Measurements from ENCODE around the gene VIT. TPM values are rescaled to one million over a fixed set of nuclear protein-coding genes. Genes with fewer than 3 reads are reported as not detected.

The VIT gene
- total RNA-seq, 1 experiment from 2014 or later = not detected

- TF ChIP-seq CTCF (conservative IDR thresholded peaks at IDR 0.05) = no peak
- no peak for TF ChIP-seq EZH2 (IDR thresholded peaks at IDR 0.05; ENCODE audit: low read depth)
- no peaks in the 10 kb centered on the region for H3K9me3 ChIP-seq (ENCODE audit: insufficient read depth, low read depth)
- H4K20me1 ChIP-seq (ENCODE audit: insufficient read depth) = no peaks in the 10 kb centered on the region
- H3K27me3 ChIP-seq (ENCODE audit: insufficient read depth, low read depth) = no peaks in the 10 kb centered on the region
- H2AFZ ChIP-seq = no peak overlapping the region
- H3K79me2 ChIP-seq (ENCODE audit: low read depth) = no peaks in the 10 kb centered on the region
- intact Hi-C loops (cut with micrococcal nuclease; ENCODE audit: unreplicated experiment) = no loop called here
- ChIA-PET POLR2A (ENCODE audit: unreplicated experiment) (no interaction called here), CTCF (no interaction called here)
- BruUV-seq (replicated peaks) = no TSS peak
- no peaks in the 10 kb centered on the region for H3F3A ChIP-seq (ENCODE audit: insufficient read depth, low read depth)
- H3K9me2 ChIP-seq (ENCODE audit: insufficient read depth) = no peaks in the 10 kb centered on the region
- no peak overlapping the region for H3K4me3 ChIP-seq
- no peak for DNase-seq
- H3K4me1 ChIP-seq (replicated peaks; ENCODE audit: insufficient read depth) = 0 out of 2 replicates have a peak, but pooled peaks cover 7% of the 10 kb centered on the region
- no peak overlapping the region for H3K4me2 ChIP-seq
- no peak overlapping the region for H3K27ac ChIP-seq
- H3K36me3 ChIP-seq (ENCODE audit: low read depth) = no peaks in the 10 kb centered on the region
Observed at GRCh38 chr2:36805635-36806224, 109.2 kb downstream of the VIT start.

- ChIA-PET CTCF (interaction anchor here (0.7 kb wide), 1 partner anchor 14 kb away, joined by 3 read pairs; no protein-coding TSS in a partner anchor), POLR2A (ENCODE audit: unreplicated experiment) (no interaction called here)
- H3K4me2 ChIP-seq = no peak overlapping the region
- H3K9me2 ChIP-seq (ENCODE audit: insufficient read depth) = no peaks in the 10 kb centered on the region
- no peaks in the 10 kb centered on the region for H3K79me2 ChIP-seq (ENCODE audit: low read depth)
- intact Hi-C loops (cut with micrococcal nuclease; ENCODE audit: unreplicated experiment) = no loop called here
- no peaks in the 10 kb centered on the region for H3K36me3 ChIP-seq (ENCODE audit: low read depth)
- H3K27me3 ChIP-seq (ENCODE audit: insufficient read depth, low read depth) = no peaks in the 10 kb centered on the region
- H3K4me3 ChIP-seq = no peak overlapping the region
- H4K20me1 ChIP-seq (ENCODE audit: insufficient read depth) = no peaks in the 10 kb centered on the region
- DNase-seq = no peak
- no peaks in the 10 kb centered on the region for H3K9me3 ChIP-seq (ENCODE audit: insufficient read depth, low read depth)
- H3K4me1 ChIP-seq (replicated peaks; ENCODE audit: insufficient read depth) = 0 out of 2 replicates have a peak, but pooled peaks cover 7% of the 10 kb centered on the region
- H3F3A ChIP-seq (ENCODE audit: insufficient read depth, low read depth) = no peaks in the 10 kb centered on the region
- TF ChIP-seq EZH2 (IDR thresholded peaks at IDR 0.05; ENCODE audit: low read depth) = no peak
- no peak for TF ChIP-seq CTCF (conservative IDR thresholded peaks at IDR 0.05)
- no peak overlapping the region for H2AFZ ChIP-seq
- no TSS peak for BruUV-seq (replicated peaks)
- no peak overlapping the region for H3K27ac ChIP-seq
Observed at GRCh38 chr2:36807223-36807886, 110.8 kb downstream of the VIT start.

- TF ChIP-seq EZH2 (IDR thresholded peaks at IDR 0.05; ENCODE audit: low read depth) = no peak
- no peak for TF ChIP-seq CTCF (conservative IDR thresholded peaks at IDR 0.05)
- H2AFZ ChIP-seq = no peak overlapping the region
- intact Hi-C loops (cut with micrococcal nuclease; ENCODE audit: unreplicated experiment) = no loop called here
- H3K36me3 ChIP-seq (ENCODE audit: low read depth) = no peaks in the 10 kb centered on the region
- no peaks in the 10 kb centered on the region for H3K27me3 ChIP-seq (ENCODE audit: insufficient read depth, low read depth)
- H3K9me2 ChIP-seq (ENCODE audit: insufficient read depth) = no peaks in the 10 kb centered on the region
- H3K4me2 ChIP-seq = no peak overlapping the region
- H3K4me1 ChIP-seq (replicated peaks; ENCODE audit: insufficient read depth) = 0 out of 2 replicates have a peak, but pooled peaks cover 7% of the 10 kb centered on the region
- H3K4me3 ChIP-seq = no peak overlapping the region
- ChIA-PET CTCF (no interaction called here), POLR2A (ENCODE audit: unreplicated experiment) (no interaction called here)
- no peak for DNase-seq
- no peaks in the 10 kb centered on the region for H3K79me2 ChIP-seq (ENCODE audit: low read depth)
- H3F3A ChIP-seq (ENCODE audit: insufficient read depth, low read depth) = no peaks in the 10 kb centered on the region
- BruUV-seq (replicated peaks) = no TSS peak
- H3K27ac ChIP-seq = no peak overlapping the region
- no peaks in the 10 kb centered on the region for H4K20me1 ChIP-seq (ENCODE audit: insufficient read depth)
- no peaks in the 10 kb centered on the region for H3K9me3 ChIP-seq (ENCODE audit: insufficient read depth, low read depth)
Observed at GRCh38 chr2:36808386-36809068, 112.0 kb downstream of the VIT start.
